HG03025 (cell line): Measurements from ENCODE around the gene FOXO1.

Source experiments
- ATAC-seq: cut with Tn5 transposase; IDR thresholded peaks from one replicate; pipeline ENCODE4 v1.9.1; 2021; ENCODE audit warnings: mild to moderate bottlenecking, moderate library complexity; ENCODE audit not compliant: unreplicated experiment, low FRiP score

Gene FOXO1

DNA sequence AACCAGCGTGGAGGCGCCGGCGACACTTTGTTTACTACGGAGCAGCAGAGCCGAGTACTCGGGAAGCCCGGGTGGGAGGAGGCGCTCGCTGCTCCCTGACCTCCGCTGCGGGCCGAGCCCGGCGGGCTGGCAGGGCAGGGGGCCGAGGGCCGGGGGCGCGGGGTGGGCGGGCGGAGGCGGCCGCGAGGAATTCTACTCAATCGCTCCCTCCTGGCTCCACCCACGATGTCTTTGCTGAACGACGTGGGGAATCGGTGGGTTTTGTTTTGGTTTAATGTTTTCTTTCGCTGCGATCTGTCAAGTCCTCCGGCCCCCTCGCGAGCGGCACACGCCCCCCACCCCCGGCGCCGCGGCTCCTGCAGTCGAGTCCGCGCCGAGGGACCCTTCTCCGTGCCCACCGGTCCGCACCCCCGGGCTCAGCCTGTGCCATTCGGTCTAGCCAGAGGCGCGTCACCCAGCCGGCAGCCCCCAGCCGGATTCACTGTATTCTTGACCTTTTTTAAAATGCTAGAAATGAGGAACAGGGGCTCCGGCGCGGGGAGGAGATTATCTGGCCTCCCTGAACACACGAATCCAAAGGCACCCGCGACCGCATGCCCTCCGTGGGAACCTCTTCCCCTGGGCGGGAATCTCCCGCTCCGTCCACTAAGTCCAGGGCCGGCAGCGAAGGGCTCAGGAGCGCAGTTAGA is 636 bp upstream of the FOXO1 start:
- ATAC-seq, result peak; percentile 26

DNA sequence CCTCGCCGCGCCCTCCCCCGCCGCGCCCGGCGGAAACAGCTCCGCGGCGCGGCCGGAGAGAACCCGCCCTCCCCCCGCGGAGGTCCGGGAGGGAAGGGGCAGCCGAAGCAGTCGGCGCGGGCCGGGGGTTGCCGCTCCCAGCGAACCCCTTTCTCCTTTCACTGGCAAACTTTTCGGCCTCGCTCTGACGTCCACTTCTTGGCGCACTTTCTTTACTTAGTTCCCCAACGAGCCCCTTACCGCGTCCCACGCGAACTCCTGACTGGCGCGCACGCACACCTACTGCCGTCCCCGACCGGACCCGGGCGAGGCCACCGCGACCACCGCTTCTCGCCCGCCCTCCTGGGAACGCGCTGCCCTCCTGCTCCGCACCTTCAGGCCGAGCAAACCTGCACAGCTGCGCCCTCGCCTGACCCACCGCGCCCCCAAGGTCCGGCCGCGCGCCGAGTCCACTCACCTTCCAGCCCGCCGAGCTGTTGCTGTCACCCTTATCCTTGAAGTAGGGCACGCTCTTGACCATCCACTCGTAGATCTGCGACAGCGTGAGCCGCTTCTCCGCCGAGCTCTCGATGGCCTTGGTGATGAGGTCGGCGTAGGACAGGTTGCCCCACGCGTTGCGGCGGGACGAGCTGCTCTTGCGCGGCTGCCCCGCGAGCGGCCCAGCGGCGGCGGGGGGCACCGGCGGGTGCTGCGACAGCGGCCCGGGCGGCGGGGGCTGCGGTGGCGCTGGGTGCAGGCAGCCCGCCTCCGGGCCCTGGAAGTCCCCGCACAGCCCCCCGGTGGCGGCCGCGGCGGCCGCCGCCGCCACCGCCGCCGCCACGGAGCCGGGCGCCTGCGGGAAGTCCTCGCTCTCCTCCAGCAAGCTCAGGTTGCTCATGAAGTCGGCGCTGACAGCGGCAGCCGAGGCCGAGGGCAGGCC is 1.1 kb downstream of the FOXO1 start:
- peak; percentile 13 for ATAC-seq

DNA sequence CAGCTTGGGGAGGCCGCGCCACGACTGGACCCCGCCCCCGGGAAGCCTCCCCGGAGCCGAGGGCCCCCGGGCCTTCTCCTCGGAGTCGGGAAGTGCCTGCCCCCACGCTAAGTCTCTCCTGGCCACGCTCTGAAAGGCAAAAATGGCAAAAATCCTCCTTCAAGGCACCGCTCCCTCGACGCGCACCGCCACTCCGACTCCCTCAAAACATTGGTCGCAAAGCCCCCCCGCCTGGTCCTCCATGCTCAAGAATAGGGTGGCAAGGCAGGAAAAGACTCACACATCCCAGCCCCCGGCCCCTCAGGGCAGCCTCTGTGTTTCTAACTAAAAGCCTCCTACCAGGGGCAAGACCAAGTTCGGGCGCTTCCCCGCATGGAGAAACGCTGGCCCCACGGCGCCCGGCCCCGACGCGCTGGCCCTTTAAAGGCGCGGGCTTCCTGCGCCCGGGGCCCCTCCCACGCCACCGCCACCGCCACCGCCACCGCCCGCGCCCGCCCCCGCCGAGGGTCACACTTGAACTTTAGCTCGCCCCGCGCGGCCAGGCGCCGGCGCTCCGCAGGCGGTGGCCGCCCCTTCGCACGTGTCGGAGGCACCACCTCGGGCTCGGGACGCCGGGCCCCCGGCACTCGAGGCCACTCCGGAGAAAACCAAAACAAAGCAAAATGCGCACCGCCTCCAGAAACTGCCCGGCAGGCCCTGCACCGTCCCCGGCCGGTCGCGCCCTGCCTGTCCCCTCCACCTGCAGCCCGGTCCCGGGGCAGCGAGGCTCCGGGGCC is 1.9 kb downstream of the FOXO1 start:
- peak; percentile 15 for ATAC-seq

DNA sequence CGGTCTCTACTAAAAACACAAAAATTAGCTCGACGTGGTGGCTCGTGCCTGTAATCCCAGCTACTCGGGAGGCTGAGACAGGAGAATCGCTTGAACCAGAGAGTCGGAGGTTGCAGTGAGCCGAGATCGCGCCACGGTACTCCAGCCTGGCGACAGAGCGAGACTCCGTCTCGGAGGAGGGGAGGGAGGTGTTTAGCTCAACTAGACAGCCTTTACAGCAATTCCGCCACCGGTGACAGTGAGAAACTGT is 2.4 kb downstream of the FOXO1 start:
- ATAC-seq, result peak; percentile 21

DNA sequence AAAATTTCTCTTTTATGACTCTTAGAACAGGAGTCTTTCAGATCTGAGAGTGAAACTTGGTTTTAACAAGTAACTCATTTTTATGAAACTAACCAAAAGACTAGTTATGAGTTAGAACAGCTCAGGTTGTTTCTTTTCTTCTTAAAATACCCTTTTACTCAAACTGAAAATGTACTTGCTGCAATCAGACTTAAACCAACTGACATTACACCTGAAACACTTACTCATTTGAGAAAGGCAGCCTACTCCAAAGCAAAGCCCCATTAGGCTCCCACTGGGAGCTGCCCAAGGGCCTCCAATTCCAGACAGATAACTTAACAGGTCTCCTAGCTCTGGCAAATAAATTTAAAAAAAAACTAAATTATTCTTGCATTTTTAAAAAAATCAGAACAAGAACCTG is 3.6 kb downstream of the FOXO1 start:
- ATAC-seq, result no peak

DNA sequence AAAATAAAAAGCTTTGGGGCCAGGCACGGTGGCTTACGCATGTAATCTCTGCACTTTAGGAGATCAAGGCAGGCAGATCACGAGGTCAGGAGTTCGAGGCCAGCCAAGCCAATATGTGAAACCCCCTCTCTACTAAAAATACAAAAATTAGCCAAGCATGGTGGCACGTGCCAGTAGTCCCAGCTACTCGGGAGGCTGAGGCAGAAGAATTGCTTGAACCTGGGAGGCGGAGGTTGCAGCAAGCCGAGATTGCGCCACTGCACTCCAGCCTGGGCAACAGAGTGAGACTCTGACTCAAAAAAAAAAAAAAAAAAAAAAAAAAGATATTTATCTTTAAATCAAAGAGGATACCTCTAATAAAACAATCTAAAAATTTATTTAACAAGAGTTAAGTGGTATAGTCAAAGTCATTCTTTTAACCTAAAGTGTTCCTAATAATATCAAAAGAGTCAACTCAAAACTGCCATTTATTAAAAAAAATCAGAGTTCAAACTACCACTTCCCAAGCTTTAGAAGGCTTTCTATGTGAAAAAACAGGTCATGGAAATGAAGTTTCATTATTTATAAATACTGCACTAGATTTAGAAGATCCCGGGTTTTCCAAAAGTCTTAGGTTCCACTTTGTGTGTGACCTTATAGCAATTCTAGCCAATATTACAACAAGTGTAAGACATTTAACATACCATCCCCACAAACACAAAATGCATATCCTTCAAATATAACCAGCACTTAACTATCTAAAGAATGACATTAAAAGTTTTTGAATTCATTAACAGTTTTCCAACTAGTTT is 4.4 kb downstream of the FOXO1 start:
- ATAC-seq, result no peak

DNA sequence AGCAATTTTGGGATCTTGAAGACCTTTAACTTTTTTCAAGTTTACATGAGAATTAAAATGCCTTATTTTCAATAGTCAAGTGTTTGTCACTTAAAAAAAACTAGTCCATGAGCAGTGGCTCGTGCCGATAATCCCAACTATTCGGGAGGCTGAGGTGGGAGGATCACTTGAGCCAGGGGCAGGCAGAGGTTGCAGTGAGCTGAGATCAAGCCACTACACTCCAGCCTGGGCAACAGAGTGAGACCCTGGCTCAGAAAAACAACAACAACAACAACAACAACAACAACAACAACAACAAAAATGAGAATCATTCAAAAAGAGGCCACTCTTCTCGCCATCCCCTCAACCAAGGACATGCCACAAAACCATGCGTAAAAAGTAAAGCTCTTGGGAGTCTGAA is 5.7 kb downstream of the FOXO1 start:
- ATAC-seq, result no peak

DNA sequence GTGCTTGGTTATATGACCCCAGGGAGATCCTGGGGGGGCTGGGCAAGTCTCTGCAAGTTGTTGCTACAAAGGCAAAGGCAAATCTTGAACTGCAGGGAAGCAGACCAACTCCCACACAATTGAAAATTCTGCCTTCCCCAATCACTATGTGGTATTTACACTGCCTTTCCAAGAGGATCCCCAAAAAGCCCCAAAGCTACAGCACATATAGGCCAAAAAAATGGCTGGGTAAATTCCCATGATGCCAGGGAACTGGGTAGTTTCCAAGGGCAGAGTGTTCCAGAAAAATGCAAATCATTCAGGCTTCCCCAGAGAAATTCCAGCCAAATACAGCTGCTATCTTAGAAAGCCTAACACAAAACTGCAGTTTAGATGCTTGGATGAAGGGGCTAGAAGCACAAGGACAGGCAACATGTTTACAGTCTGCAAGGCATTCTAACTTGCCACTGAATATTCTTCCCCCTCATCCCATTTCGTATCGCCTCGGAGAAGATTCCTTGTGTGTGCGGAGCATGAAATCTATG is 6.2 kb downstream of the FOXO1 start:
- ATAC-seq, result no peak

DNA sequence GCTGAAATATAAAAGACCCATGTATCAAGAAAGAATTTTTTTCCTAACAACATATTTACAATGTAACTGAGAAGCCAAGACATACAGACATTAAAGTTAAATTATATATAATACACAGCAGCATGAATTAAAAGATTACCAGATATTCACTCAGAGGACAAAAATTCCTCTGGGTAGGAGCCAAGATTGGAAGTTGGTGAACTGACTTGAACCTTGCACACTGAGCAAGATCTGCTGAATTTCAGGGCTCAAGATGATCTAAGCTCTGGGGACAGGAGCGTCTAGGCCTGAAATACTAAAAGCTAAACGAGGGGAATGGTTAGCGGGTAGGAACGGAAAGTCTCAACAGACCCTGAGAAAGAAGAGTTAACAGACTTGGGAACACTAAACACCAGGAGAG is 8.5 kb downstream of the FOXO1 start:
- no peak for ATAC-seq

DNA sequence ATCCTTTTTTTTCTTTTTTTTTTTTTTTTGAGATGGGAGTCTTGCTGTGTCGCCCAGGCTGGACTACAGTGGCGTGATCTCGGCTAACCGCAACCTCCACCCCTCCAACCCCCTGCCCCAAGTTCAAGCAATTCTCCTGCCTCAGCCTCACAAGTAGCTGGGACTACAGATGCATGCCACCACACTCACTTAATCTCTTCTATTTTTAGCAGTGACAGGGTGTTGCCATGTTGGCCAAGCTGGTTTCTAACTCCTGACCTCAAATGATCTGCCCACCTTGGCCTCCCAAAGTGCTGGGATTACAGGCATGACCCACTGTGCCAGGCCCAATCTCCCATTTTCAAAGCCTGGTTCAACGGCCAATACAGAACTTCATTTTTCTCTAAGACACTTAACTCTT is 9.1 kb downstream of the FOXO1 start:
- ATAC-seq, result no peak

DNA sequence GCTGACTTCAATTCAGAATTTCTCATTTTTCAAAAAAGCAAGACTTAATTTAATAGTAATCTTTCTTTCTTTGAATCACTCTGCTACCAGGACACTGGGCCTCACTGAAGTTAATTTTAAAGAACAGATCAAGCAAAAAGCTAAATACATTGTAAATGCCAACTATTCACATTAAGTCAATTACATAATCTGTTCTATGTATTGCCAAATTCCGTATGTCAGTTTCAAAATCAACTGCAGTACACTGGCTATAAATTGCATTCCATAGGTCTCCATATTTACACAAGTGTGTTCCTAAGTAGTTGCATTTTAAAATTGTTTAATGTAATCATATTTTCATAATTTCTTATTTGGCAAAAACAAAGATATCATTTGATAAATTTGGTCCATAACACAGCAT is 10.1 kb downstream of the FOXO1 start:
- ATAC-seq, result no peak

DNA sequence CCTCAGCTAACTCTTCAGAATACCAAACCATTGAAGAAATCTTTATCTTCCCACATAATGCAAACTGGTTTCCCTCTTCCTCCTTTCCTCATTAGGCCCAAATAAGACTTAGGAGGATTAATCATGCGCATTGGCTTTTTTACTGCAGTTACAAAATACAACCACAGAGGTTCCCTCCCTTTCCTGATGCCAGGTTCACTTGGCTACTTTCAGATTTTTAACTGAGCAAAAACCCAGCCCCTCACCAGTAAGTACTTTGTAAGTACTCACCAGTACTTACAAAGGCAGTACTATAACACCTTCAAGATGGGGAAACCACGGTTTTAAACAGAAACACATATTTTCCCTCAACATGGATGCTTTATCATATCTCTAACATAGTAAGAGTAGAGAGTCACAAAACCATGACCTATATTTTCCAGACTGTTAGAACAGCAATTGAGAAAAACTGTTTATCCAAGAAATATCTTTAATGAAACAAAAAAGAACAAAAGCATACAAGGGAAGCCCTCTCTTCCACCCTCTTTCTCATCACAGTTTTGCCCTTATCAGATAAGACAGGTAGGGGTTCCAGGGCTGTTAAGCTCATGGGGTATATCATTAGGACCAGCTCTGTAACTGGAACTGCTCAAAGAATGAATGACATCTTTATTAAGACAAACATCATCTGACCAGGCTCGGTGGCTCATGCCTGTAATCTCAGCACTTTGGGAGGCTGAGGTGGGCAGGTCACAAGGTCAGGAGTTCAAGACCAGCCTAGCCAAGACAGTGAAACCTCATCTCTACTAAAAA is 12.7 kb downstream of the FOXO1 start:
- ATAC-seq, result no peak

DNA sequence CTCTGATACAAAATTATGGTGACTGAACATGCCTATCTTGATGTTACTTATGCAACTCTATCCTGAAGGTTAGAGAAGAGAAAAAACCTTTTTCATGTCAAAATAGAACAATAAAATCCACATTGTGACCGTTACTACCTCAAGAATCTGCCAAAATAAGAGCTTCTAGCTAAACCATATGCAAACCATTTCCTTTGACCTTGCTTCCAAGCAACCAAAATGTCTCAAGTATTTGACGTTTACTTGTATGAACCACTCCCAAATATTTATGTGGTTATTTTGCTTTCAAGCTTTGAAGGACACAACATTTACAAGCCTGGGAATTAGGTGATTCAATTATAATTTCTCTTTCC is 13.9 kb downstream of the FOXO1 start:
- peak; percentile 41 for ATAC-seq

DNA sequence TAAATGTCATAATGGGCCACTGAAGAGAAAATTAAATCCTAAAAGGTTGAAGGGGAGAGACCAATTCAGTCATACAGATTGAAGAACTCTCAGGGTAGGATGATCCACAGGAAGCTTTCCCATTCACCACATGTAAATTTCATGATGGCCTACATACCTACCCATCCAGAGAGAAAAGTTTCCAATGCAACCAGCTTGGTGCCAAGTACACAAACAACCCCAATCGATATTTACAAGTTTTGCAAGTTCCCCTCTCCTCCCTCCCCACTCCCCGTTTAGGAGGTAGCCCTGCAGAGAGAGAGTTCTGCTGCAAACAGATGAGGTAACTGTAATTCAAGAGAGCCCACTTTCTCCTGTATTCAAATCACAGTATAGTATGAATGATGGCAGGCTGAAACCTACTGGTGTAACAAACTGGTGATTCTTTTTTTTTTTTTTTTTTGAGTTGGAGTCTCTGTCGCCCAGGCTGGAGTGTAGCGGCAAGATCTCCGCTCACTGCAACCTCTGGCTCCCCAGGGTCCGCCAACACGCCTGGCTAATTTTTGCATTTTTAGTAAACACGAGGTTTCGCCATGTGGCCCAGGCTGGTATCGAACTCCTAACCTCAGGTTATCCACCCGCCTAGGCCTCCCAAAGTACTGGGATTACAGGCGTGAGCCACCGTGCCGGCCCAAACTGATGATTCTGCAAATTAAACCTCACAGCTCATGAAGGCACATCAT is 14.4 kb downstream of the FOXO1 start:
- peak; percentile 69 for ATAC-seq

DNA sequence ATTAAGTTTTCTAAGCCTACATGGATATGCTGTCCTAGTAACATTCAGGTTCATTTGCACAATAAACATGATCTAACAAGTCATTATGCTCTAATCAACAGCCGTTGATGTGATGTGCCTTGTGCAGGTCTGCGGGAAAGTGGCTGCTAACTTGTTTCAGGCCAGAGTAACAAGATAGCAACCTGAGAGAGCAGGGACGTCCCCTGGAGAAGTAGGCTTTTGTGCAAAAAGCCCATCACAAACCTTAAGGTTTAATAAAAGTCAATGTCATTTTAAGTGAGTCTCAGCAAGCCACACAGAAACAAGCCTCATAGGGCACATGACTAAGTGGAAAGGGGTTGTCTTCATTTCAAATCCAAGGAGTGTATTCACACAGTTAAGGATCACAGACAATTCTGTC is 17.6 kb downstream of the FOXO1 start:
- no peak for ATAC-seq

DNA sequence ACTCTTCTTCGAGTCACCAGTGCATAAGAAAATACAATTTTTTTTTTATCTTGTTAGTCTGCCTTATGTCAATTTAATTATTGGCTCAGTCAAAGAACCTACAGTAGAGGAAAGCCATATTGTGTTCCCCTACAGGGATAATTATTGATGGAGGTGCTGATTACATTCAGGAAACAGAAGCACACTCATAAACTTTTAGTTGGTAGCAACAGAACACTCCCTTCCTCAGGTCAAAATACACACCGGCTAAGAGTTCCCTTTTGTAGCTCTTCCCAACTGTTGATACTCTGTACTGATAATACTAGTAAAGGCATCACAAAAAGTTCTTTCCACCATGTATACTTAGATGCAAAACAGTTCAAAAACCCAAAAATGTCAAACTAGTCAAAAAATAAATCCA is 18.4 kb downstream of the FOXO1 start:
- no peak for ATAC-seq

DNA sequence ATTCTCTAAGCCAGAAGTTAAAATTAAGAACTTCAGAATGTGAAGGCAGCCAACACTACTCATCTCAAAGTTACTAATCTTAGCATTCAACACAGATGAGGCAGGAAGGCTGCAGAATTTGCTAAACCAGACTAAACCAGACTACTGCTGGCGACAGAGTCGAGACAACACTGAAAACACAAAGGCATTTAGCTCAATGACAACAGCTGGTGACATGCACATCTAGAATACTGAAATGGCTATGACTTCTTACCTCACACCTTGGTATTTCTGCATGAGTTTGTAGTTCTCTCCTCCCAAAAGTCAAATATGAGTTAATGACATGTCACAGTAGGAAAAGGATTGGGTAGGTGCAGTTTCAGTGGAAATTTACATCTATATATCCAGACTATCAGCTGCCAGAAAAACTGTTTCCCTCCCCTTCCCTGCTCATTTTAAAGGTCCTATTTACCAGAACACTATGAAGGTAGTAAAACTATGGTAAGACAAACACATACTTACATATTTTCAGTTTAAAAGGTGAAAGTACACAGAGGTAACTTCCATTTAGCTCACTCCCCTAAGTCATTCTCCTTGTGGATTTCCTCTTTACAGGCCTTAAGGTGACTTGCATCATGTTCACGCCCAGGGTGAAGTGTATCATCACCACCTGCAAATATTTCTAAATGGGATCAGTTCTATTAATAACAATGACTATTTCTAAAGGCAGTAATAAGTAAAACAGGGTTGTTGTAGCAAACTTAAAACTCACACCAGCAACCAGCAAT is 21.4 kb downstream of the FOXO1 start:
- no peak for ATAC-seq

DNA sequence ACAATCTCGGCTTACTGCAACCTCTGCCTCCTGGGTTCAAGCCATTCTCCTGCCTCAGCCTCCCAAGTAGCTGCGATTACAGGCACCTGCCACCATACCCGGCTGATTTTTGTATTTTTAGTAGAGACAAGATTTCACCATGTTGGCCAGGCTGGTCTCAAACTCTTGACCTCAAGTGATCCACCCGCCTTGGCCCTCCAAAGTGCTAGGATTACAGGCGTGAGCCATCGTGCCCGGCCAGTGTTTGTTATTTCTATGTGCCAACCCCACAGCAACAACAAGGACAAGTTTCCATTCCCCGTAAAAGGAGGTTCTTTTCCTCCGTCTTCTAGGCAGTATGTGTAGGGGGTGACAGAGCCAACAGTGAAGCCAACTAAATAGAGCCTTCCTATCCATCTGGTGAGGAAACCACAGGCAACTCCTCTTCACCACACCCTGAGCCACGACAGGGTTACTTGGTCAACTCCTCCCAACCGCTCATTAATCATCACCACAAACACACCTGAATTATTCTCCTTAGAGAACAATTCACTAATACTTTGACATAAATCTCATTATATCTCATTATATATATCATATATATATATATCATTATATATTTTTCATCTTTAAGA is 25.5 kb downstream of the FOXO1 start:
- ATAC-seq, result no peak
